Breast epithelium (tissue), 3 donors: ENCODE data around the gene ANKRD2.

Experiments
- CTCF ChIP-seq, 3 donors: fragments of 450-650 bp; IDR thresholded peaks; one replicate each; pipeline ENCODE4 v1.5.1; 2016 to 2017; ENCODE audit warnings: antibody characterized with exemption in 3 of 3, mild to moderate bottlenecking in 3 of 3, moderate library complexity in 3 of 3
- POLR2A ChIP-seq: fragments of 450-650 bp; IDR thresholded peaks from one replicate; pipeline ENCODE4 v1.6.1; 2016; ENCODE audit warnings: antibody characterized with exemption, mild to moderate bottlenecking, moderate library complexity
- POLR2AphosphoS5 ChIP-seq, 3 donors: sonication (generic); formaldehyde crosslinking; IDR thresholded peaks; one replicate each; pipeline ENCODE4 v1.6.1; 2017; ENCODE audit warnings: antibody characterized with exemption in 3 of 3

GRCh38 chr10:97538839-97539238 is 33.7 kb upstream of the ANKRD2 start:
- no peak for TF ChIP-seq CTCF (IDR thresholded peaks at IDR 0.05)
- TF ChIP-seq POLR2AphosphoS5 (IDR thresholded peaks at IDR 0.05): no peak
- TF ChIP-seq POLR2A: no peak
